GM18508 (cell line): ENCODE measurements around the gene PRSS21.

Experiments
- ATAC-seq: cut with Tn5 transposase; IDR thresholded peaks from one replicate; pipeline ENCODE4 v1.9.1; 2021; ENCODE audit warnings: moderate number of reproducible peaks; ENCODE audit not compliant: insufficient read depth, unreplicated experiment

The PRSS21 gene

GRCh38 chr16:2779151-2779920, 37.7 kb upstream of the PRSS21 start:
- ATAC-seq = no peak

- ATAC-seq = no peak
Observed at GRCh38 chr16:2779978-2780898, 36.8 kb upstream of the PRSS21 start.

- no peak for ATAC-seq
Observed at GRCh38 chr16:2782583-2783351, 34.3 kb upstream of the PRSS21 start.

GRCh38 chr16:2783581-2784357, 33.3 kb upstream of the PRSS21 start:
- no peak for ATAC-seq

- ATAC-seq = no peak
Observed at GRCh38 chr16:2784358-2785100, 32.5 kb upstream of the PRSS21 start.

- no peak for ATAC-seq
Observed at GRCh38 chr16:2785101-2785991, 31.7 kb upstream of the PRSS21 start.

- ATAC-seq = no peak
Observed at GRCh38 chr16:2786061-2786825, 30.8 kb upstream of the PRSS21 start.

GRCh38 chr16:2786826-2787151, 30.2 kb upstream of the PRSS21 start:
- ATAC-seq = no peak

GRCh38 chr16:2787406-2787805, 29.6 kb upstream of the PRSS21 start, which contains the start of gene PRSS33:
Gene PRSS33, minus strand, starts transcription at chr16:2787560. Its CDS starts 1,013 bp downstream, at chr16:2786547.
- ATAC-seq = no peak

GRCh38 chr16:2787961-2788360, 29.1 kb upstream of the PRSS21 start:
- ATAC-seq = no peak

GRCh38 chr16:2790631-2791030, 26.4 kb upstream of the PRSS21 start:
- ATAC-seq = no peak

GRCh38 chr16:2791174-2791573, 25.9 kb upstream of the PRSS21 start:
- no peak for ATAC-seq

GRCh38 chr16:2792940-2793339, 24.1 kb upstream of the PRSS21 start:
- ATAC-seq = no peak

- no peak for ATAC-seq
Observed at GRCh38 chr16:2795395-2796143, 21.5 kb upstream of the PRSS21 start.

- no peak for ATAC-seq
Observed at GRCh38 chr16:2798723-2799204, 18.3 kb upstream of the PRSS21 start.

GRCh38 chr16:2799205-2799858, 17.7 kb upstream of the PRSS21 start:
- no peak for ATAC-seq
